HG02981 (cell line): ENCODE measurements around the gene MROH9.
"Not testable (repeated sequence)": the region's sequence is repeated elsewhere in the genome, so short reads cannot be mapped to it uniquely, and the experiment has no call there.

Experiments used
- ATAC-seq: cut with Tn5 transposase; IDR thresholded peaks from one replicate; pipeline ENCODE4 v1.9.1; 2021; ENCODE audit warnings: mild to moderate bottlenecking, moderate library complexity; ENCODE audit not compliant: unreplicated experiment

MROH9 gene, protein sequence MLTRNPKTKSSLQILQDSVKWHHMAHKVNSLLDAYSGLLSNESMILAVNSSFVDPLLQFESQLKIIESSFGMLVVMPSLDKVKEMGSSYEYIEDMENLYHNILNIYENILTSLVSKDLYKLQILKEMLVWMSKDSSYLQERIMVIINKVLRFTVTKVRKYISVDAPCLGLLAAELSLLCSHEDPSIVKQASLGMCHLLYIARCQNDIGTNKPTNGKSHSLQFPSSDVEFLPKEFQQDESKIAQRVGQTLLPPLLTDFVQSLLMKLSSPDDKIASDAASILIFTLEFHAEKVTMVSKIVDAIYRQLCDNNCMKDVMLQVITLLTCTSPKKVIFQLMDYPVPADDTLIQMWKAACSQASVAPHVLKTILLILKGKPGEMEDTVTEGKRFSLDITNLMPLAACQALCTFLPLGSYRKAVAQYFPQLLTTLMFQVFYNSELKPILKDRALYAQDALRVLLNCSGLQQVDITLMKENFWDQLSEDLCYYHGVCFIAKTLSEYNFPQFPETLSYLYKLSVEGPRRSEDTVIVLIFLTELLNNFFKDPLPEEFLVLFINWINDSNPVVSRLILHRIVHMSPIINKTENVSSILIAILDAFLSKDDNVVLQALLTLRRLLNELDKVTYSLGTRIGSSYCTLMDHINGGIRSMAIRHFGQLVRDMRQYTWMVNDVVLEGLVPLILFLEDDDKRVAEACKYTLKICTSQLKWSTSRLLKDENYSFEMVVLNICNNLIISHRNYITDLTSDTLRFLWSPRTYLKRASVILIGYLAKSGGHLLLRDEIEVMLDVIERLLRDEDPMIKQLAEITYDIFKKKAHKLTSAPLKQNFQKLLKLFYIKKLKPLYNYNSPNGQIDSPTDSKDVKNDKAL

DNA sequence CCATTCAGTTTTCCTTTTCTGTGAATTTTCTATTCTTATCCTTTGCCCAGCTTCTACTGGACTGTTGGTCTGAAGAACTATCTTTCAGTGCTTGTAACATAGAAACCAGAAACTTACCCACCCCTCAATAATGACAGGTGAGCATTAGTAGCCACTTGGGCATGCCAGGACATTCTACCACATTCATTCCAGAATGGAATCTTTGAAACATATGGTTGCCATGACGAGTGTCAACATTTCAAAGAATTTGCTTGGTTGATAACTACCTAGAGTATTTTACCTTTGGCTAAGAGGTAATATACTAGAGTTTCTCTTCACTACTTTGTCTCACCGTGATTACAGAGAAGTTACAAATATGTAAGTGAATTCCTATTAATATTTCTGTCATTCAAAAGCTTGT is at the start of gene MROH9:
Gene MROH9, plus strand, starts transcription at position 304 of the 400 bp plus-strand sequence. CDS start 10,023 bp downstream, outside the sequence.
- no peak for ATAC-seq

DNA sequence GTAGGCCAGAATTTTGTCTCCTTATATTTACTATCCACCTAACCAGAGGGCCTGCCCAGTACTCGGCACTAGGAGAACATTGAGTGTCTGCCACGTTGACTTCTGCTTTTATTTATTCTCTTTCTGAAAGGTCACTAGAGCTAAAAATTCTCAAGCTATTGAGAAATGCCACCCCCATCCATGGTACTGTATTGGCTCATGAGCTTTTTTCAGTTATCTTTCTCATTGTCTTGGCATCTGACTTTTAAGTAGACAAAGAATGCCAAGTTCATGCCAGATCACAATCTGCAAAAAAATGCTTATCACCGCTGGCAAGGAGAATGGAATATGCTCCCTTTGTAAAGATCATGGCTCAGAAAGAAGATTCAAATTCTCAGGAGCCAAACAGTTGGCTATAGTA is 49.8 kb upstream of the MROH9 start:
- no peak for ATAC-seq

DNA sequence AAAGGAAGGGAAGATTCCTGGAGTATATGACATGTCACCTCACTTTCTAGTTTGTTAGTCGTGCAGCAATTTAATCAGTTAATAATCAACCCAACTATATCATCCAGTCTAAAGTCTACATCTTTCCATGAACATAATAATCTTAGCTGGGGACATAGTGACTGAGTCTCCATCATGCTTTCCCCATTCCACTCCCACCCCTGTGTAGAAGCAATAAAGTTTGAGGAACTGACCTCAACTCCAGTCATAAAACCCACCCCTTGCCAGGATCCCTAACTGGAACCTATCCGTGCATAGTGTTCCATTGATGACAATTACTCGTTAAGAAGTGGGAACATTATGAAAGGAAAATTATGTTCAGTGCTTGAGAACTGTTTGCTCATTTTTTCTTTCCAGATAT is 48.9 kb upstream of the MROH9 start:
- no peak for ATAC-seq

DNA sequence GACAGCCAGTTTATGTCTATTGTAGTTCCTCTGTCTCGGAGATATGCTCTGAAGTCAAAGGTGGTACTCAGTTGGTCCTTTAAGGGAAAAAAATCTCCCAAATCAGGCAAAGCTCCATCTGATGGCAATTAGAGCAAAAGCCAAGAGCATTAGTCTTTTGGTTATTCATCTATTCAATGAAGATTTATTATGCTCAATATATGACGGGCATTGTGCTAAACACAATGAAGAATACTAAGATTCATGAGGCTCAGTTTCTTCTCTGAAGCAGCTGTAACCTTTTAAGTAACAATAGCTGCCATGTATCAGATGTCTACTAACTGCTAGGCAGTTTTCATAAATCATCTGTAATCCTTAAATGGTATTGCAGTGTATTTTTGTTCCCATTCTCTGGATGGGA is 47.6 kb upstream of the MROH9 start:
- no peak for ATAC-seq

DNA sequence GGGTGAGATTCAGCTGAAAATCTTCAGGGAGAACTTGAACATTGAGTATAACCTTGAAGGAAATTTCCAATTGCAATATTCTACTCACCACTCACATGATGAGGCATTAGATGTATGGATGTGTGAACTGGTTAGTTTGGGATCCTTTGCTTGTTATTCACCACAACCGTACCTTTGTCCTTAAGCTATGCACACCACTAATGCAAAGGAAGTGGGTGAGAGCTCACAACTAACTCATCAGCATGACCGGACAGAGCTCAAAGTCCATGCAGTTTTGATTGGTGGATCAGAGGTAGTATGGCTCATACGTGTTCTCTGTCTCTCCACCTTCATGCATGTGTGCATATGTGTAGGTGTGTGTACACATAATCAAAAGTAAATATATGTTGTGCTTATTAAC is 43.5 kb upstream of the MROH9 start:
- no peak for ATAC-seq

DNA sequence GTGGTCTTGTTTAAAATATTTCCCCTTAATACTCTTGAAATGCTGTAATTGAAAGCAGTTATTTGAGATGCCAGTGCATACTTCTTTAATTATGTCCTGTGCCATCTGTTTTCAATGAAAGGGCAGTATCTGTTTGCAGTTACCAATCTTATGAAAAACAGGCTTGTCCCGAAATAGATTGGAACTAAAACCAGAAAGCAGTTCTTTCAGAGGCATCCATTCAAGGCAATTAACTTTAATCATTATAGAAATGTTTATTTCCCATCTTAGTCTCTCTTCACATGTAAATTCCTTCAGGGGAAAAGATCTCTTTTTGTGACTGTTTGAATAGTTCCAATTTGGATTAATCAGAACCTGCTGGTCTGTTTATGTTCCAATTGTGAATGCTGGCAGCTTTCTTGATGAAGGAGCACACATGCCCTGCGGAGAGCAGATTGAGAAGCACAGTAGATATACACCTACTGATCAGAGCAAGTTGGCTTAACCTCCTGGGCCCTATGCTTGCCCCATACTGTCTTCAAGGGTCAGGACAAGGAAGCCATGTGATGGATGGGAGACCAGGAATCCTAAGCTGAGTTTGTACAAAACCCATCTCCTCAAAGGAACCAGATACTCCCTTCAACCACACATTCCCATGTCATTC is 41.6 kb upstream of the MROH9 start:
- ATAC-seq = no peak

DNA sequence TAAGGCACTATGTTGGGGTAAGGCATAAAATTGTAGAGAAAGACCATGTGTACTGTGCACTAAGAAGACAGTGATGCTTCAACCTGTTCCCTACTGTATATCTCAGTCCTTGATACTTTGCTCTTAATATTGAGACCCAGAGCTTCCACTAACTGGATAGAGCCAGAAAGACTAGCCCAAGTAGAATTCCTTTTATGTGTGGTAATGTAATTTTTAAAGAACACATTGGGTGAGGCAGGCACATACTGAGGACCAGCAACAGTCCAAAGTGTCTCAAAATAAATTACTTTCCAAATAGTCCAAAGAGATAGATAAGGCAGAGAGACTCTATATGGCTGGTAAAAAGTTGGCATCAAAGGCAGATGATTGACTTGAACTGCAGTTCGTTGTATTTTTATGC is 31.4 kb upstream of the MROH9 start:
- no peak for ATAC-seq

DNA sequence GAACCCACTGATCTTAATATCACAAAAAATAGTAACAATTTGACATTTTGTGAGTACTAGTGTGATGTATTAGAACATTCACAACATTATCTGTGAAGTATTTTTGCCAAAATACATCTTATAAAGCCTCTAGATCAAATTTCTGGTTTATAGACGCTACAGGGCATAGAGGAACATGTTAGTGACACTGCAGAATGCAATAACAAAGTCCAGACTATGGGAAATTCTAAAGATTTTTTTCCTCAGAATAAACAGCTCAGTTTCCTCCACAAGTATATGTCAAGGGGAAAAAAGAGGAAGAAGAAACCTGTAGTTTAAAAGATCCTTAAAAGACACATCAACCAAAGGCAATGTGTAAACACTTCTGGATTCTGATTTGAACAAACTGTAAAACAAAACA is 26.4 kb upstream of the MROH9 start:
- ATAC-seq = no peak

DNA sequence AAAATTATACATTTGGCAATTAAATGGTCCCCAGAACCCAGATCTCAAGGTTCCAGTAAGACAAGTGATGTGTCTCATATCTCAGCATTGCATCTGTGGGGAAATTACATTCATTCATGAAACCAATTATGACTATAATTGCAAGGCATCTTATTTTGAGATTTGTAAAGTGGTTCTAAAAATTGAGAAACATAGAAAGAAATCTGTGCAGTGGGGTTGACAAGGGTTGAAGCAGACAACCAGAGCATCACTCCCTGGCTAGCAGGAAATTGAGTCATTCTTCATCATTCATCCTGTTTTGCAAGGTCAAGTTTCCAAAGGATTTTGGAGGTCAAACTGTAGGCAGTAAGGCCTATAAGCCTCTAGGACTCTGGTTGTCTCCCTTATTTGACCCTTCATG is 25.1 kb upstream of the MROH9 start:
- no peak for ATAC-seq

DNA sequence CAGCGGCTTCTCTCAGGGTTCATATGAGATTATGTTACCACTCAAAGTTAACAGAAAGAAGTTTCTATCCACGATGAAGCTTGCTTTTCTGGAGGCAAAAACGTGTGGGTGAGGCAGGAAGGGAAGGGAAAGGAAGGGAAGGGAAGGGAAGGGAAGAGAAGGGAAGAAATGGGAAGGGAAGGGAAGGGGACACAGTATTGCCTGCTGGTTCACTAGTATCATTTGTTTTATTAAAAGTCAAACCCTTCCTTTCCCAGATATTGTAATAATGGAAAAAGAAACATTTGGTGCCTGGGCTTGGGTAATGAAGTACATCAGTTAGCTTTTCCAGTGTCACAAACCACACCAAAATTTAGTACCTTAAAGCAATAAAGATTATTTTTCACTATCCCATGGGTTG is 18.0 kb upstream of the MROH9 start:
- ATAC-seq = no peak

DNA sequence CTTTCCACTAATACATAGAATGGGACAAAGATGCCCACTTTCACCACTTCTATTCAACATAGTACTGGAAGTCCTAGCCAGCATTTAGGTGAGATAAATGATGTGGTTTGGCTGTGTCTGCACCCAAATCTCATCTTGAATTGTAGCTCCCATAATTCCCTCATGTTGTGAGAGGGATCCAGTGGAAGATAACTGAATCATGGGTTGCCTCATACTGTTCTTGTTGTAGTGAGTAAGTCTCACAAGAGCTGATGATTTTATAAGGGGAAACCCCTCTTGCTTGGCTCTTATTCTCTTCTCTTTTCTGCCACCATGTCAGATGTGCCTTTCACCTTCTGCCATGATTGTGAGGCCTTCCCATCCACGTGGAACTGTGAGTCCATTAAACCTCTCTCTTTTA is 10.7 kb upstream of the MROH9 start:
- ATAC-seq = not testable (repeated sequence)

DNA sequence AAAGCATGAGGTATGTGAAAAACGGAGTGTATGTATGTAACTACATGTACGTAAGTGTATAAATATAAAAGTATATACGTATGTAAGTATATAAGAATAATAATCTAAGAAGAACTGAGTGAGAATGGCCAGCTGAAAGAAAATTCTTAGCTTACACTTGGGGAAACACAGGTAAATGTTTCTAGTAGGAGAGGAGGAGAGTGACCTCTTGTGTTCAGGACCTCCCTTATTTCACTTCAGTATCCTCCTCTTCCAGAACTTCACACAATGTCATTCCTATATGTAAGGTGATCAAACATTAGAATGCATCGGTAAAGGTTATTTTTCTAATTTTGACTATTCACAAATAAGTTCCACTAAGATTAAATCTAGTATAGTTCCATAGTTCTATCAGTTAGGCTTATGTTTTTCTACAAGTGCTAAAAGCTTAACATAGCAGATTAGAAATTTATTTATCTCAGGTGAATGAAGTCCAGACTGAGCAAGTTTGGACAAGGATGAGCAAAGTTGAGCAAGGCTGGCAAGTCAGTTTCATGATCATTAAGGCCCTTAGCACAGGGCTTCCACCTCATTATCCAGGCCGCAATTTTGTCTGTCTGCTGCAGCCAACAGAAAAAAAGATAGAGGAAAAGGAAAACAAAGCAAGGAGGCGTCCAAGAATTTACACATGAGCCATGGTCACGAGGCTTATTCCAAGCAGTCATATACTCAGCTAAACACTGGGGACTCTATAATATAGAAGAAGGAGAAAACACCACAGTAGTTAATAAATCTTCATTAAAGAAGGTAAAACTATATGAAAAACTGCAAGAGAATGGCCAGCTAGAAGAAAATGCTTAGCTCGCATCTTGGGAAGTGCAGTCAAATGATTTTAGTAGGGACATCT is 7.1 kb upstream of the MROH9 start:
- ATAC-seq = no peak

DNA sequence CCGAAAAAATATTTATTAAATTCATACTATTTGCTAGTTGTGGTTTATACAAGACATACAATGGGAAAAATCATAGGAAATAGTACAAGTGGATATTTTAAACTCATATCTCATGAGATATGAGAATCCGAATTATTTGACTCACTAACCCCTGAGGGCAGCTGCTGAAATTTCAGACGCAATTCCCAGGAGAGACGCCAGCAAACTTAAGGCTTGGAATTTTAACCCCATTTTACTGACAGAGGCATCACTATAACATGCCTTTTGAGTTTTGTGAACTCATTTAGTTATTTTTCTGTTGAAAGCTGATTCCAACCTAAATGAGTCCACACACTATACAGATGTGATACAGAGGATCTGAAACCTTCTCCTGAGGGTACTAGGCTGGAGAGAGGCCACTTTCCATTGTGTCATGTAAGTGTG is 5.9 kb upstream of the MROH9 start:
- ATAC-seq = no peak

DNA sequence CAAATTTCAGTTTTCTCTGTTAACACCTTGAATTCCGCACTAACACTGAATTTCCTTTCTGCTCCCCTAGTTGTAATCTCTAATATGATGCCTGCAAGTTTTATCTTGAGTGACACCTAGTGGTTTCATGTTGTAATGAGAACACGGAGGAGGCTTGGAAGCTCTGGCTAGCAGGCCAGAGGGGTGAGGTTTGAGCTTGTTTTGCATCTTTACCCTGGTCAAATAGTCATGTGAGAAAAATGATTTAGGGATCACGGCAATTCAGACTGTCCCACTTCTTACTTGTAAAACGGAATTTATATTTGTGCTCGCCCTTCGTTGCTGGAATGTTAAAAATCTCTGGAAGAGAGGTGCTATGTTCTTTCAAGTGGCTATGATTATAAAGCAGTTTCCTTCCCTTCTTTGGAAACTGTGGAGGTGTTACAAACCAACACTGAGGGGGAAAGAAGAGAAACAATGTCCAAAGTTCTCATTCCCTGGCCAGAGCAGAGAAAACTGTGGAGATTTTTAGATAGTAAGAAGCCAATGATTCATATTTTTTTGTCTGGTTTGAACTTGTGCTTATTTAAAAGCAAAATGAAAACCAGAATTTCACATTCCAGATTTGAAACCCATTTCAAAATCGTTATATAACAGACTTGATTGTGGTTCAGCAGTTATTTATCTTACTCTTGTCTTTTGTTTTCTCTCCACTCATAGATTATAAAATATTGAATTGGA is 5.3 kb upstream of the MROH9 start:
- peak; percentile 90 for ATAC-seq

DNA sequence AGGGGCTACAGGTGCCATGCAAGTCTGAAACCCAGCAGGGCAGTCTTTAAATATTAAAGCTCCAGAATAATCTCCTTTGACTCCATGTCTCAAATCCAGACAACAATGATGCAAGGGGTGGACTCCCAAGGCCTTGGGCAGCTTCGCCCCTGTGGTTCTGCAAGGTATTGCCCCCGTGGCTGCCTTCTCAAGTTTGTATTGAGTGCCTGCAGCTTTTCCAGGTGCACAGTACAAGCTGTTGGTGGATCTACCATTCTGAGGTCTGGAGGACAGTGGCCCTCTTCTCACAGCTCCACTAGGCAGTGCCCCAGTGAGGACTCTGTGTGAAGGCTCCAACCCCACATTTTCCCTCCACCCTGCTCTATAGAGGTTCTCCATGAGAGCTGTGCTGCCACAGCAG is 3.7 kb upstream of the MROH9 start:
- ATAC-seq = no peak

DNA sequence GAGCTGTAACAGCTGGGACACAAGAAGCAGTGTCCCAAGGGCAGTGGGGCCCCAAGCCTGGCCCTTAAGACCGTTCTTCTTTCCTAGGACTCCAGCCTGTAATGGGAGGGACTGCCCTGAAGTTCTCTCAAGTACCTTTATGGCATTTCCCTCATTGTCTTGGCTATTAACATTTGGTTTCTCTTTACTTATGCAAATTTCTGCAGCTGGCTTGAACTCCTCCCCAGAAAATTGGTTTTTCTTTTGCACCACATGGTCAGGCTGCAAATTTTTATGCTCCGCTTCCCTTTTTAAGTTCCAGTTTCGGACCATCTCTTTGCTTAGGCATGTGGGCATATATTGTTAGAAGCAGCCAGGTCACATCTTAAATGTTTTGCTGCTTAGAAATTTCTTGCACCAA is 3.1 kb upstream of the MROH9 start:
- ATAC-seq = no peak

DNA sequence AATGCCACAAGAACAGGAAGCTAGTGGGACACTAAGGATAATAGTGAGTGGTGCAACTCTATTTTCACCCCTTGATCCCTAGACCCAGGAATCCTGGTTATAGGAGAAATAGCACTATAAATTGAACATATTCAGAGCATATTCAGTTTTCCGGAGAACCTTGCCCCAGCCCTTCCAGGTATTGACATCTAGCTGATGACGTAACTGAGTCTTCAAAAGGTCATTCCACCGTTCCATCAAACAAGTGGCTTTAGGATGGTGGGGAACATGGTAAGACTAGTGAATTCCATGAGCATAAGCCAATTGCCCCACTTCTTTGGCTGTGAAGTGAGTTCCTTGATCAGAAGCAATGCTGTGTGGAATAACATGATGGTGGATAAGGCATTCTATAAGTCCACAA is 2.9 kb downstream of the MROH9 start:
- ATAC-seq = no peak

DNA sequence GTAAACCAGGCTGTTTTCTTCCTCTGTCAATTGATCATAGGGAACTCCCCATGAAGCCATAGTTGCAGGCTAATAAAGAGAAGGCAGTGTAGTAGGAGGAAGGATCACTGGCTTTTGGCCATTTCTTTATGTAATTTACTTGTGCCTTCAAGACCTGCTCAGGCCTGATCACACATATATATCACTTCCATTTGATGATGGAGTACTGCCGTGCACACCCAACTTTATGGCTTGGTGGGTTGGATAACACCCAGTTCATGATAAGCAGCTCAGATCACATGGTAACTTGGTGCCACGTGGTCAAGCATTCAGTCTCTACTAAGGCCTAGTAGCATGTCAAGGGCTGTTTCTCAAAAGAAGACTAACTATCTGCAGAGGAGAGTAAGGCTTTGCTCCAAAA is 4.1 kb downstream of the MROH9 start:
- ATAC-seq = no peak

DNA sequence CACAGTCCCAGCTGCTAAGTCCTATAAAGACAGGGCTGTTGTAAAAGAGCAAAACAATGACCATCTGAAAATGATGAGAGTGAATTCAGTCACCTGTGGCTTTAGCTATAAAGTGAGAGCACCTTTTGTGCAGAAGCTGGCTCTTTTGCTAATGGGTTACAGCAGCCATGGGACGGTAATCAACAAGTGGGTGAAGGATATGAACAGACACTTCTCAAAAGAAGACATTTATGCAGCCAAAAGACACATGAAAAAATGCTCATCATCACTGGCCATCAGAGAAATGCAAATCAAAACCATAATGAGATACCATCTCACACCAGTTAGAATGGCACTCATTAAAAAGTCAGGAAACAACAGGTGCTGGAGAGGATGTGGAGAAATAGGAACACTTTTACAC is 16.4 kb downstream of the MROH9 start:
- not testable (repeated sequence) for ATAC-seq

DNA sequence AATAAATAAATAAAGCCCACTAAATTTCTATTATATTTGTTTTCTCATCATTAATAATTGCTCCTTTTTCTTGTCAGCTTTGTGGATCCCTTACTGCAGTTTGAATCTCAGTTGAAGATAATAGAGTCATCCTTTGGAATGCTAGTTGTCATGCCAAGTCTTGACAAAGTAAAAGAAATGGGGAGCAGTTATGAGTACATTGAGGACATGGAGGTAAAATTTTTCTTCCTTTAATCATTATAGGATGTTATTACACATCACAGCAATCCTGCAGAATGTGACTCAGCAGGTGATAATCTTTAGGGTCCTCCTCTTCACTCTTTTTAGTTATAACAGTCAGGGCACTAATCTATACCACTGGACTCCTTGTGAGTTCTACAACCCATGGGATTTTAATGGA is 24.1 kb downstream of the MROH9 start:
- no peak for ATAC-seq
